HepG2 (cell line): ENCODE measurements around the gene S1PR5. TPM values are rescaled to one million over a fixed set of nuclear protein-coding genes. Genes with fewer than 3 reads are reported as not detected.
A peak's percentile ranks its signal among the peaks of the same experiment; 100 is the strongest.

Experiments
- AGO2 ChIP-seq: fragments of 200-400 bp; formaldehyde crosslinking; optimal IDR thresholded peaks from 2 replicates; pipeline ENCODE3; 2017; ENCODE audit warnings: mild to moderate bottlenecking, low read depth, low read length, moderate library complexity
- ELF3 ChIP-seq: IDR thresholded peaks from 2 replicates; pipeline ENCODE4 v1.6.1; 2016; ENCODE audit warnings: missing genetic modification reagents, missing compliant biosample characterization
- ERF ChIP-seq: IDR thresholded peaks from 2 replicates; pipeline ENCODE4 v1.6.1; 2018; ENCODE audit warnings: missing biosample characterization, missing genetic modification reagents
- ESRRA ChIP-seq: sonication (generic); formaldehyde crosslinking; IDR thresholded peaks from 2 replicates; pipeline ENCODE4 v1.5.1; 2020; ENCODE audit warnings: mild to moderate bottlenecking, low read depth, missing genetic modification reagents
- FUBP1 ChIP-seq: sonication (generic); formaldehyde crosslinking; IDR thresholded peaks from 2 replicates; pipeline ENCODE4 v1.5.1; 2020; ENCODE audit warnings: missing genetic modification reagents, mild to moderate bottlenecking, borderline replicate concordance
- GATA4 ChIP-seq: sonication (generic); IDR thresholded peaks from 2 replicates; pipeline ENCODE4 v1.6.1; 2016; ENCODE audit warnings: antibody characterized with exemption, low read depth, borderline replicate concordance
- KDM3A ChIP-seq: IDR thresholded peaks from 2 replicates; pipeline ENCODE4 v1.6.1; 2018; ENCODE audit warnings: low read depth, missing compliant biosample characterization
- LBX2 ChIP-seq: sonication (generic); formaldehyde crosslinking; IDR thresholded peaks from 2 replicates; pipeline ENCODE4 v1.5.0; 2020; ENCODE audit warnings: missing genetic modification reagents, mild to moderate bottlenecking, borderline replicate concordance
- MED13 ChIP-seq: sonication (generic); formaldehyde crosslinking; IDR thresholded peaks from 2 replicates; pipeline ENCODE4 v1.5.0; 2020; ENCODE audit warnings: missing genetic modification reagents
- MIXL1 ChIP-seq: IDR thresholded peaks from 2 replicates; pipeline ENCODE4 v1.6.1; 2016
- REXO4 ChIP-seq: sonication (generic); formaldehyde crosslinking; IDR thresholded peaks from 2 replicates; pipeline ENCODE4 v1.8.0; 2022; ENCODE audit warnings: missing genetic modification reagents, mild to moderate bottlenecking, borderline replicate concordance
- SATB2 ChIP-seq: sonication (generic); formaldehyde crosslinking; IDR thresholded peaks from 2 replicates; pipeline ENCODE4 v1.5.0; 2020; ENCODE audit warnings: missing genetic modification reagents
- XBP1 ChIP-seq: sonication (generic); formaldehyde crosslinking; IDR thresholded peaks from 2 replicates; pipeline ENCODE4 v1.5.0; 2020; ENCODE audit warnings: missing genetic modification reagents
- ZBTB38 ChIP-seq: sonication (generic); formaldehyde crosslinking; IDR thresholded peaks from 2 replicates; pipeline ENCODE4 v1.5.1; 2020; ENCODE audit warnings: mild to moderate bottlenecking, missing genetic modification reagents
- ZFP36 ChIP-seq: fragments of 150-350 bp; IDR thresholded peaks from 2 replicates; pipeline ENCODE4 v1.6.1; 2018; ENCODE audit warnings: borderline replicate concordance, low read length, low read depth; ENCODE audit not compliant: partially characterized antibody
- ZNF296 ChIP-seq: sonication (generic); formaldehyde crosslinking; conservative IDR thresholded peaks from 2 replicates; pipeline ENCODE4 v1.5.0; 2020; ENCODE audit warnings: mild to moderate bottlenecking, missing genetic modification reagents
- ZNF674 ChIP-seq: sonication (generic); formaldehyde crosslinking; IDR thresholded peaks from 2 replicates; pipeline ENCODE4 v1.5.0; 2020; ENCODE audit warnings: low read depth, mild to moderate bottlenecking, missing genetic modification reagents
- ZNF788 ChIP-seq: sonication (generic); formaldehyde crosslinking; IDR thresholded peaks from 2 replicates; pipeline ENCODE4 v1.5.0; 2020; ENCODE audit warnings: mild to moderate bottlenecking, missing genetic modification reagents, borderline replicate concordance
- polyA plus RNA-seq, 8 experiments: library from polyadenylated mRNA; depleted of rRNA in 3 of 8; stranded (reverse) in 7 of 8; unstranded in 1 of 8; fragments of >200 nt; fragmentation: Illumina TruSeq in 4 of 8; extraction: Trizol in 4 of 8; gene quantifications; 2 replicates each; pipeline versions ENCODE4 v1.2.1 to v1.2.3, GENCODE V29; 2011 to 2016; ENCODE audit warnings: low read depth in 4 of 8, missing spikeins in 1 of 8, mixed read lengths in 1 of 8; ENCODE audit not compliant: insufficient read depth in 1 of 8
- total RNA-seq, 5 experiments: library from RNA; depleted of rRNA; stranded (reverse); fragments of >200 nt; fragmentation: Illumina TruSeq; extraction: Trizol; gene quantifications; 2 replicates each; pipeline ENCODE4 v1.2.3, GENCODE V29; 2016; ENCODE audit warnings: low read depth in 1 of 5
- TF ChIP-seq, protein P1 (sequence below): sonication (generic); formaldehyde crosslinking; IDR thresholded peaks from 2 replicates; pipeline ENCODE4 v1.5.0; 2020; ENCODE audit warnings: missing genetic modification reagents
- TF ChIP-seq, protein P2 (sequence below): sonication (generic); formaldehyde crosslinking; IDR thresholded peaks from 2 replicates; pipeline ENCODE4 v1.8.0; 2022; ENCODE audit warnings: missing genetic modification reagents, mild to moderate bottlenecking, moderate library complexity, borderline replicate concordance
- TF ChIP-seq, protein P3 (sequence below): sonication (generic); formaldehyde crosslinking; IDR thresholded peaks from 2 replicates; pipeline ENCODE4 v1.8.0; 2022; ENCODE audit warnings: mild to moderate bottlenecking, missing genetic modification reagents; ENCODE audit not compliant: insufficient replicate concordance
- TF ChIP-seq, protein P4 (sequence below): sonication (generic); formaldehyde crosslinking; IDR thresholded peaks from 2 replicates; pipeline ENCODE4 v1.8.0; 2022; ENCODE audit warnings: mild to moderate bottlenecking, missing genetic modification reagents, borderline replicate concordance

Gene S1PR5
- total and polyA plus RNA-seq, 2 of the 13 experiments (the other 11 are each of a cell fraction or from before 2014, with no cell fraction given): 0.04 TPM; not detected in 1

DNA sequence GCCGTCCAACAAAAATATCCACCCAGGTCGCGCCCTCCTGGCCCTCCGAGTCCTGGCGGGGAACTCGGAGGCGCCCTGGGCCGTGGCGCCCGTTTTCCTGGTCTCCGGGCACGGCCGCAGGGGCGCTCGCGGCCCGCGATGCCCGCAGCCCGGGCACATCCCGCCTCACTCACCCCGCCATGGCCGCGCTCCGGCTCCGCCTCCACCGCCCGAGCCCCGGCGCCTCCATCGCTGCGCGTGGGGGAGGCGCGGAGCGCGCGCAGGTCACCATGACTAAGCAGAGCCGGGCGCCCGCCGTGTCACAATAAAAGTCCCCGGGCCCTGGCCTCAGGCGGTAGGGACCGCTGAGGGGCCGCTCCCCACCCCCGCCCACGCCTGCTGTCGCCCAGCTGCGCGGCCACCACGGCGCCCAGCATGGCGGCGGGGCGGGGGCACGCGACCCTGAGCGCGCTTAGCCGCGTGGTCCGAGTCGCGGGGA, 14.7 kb downstream of the S1PR5 start (continued):
- TF ChIP-seq, protein P1, sequence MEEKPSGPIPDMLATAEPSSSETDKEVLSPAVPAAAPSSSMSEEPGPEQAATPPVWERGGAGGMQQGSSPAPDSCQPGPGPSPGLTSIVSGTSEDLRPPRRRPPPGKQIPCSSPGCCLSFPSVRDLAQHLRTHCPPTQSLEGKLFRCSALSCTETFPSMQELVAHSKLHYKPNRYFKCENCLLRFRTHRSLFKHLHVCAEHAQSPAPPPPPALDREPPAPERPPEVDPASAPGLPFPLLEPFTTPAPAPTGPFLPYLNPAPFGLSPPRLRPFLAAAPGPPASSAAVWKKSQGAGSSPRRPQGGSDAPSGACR (CRISPR knock-in tag): no peak
- no peak for TF ChIP-seq ZNF296
- peak; percentile 87 for TF ChIP-seq AGO2
- no peak for TF ChIP-seq ZFP36
- TF ChIP-seq ZNF674: 0 out of 2 replicates have a peak, but pooled peaks have one; percentile 29
- peak; percentile 77; the same call in 1 of the 2 replicates for TF ChIP-seq ZNF788 (CRISPR knock-in tag)
- no peak; the same call in none of the 2 replicates for TF ChIP-seq ESRRA (CRISPR knock-in tag)
- TF ChIP-seq, protein P2, sequence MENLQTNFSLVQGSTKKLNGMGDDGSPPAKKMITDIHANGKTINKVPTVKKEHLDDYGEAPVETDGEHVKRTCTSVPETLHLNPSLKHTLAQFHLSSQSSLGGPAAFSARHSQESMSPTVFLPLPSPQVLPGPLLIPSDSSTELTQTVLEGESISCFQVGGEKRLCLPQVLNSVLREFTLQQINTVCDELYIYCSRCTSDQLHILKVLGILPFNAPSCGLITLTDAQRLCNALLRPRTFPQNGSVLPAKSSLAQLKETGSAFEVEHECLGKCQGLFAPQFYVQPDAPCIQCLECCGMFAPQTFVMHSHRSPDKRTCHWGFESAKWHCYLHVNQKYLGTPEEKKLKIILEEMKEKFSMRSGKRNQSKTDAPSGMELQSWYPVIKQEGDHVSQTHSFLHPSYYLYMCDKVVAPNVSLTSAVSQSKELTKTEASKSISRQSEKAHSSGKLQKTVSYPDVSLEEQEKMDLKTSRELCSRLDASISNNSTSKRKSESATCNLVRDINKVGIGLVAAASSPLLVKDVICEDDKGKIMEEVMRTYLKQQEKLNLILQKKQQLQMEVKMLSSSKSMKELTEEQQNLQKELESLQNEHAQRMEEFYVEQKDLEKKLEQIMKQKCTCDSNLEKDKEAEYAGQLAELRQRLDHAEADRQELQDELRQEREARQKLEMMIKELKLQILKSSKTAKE (CRISPR knock-in tag): 0 out of 2 replicates have a peak, but pooled peaks have one; percentile 6
- TF ChIP-seq ELF3 (CRISPR knock-in tag): peak; percentile 18; the same call in 1 of the 2 replicates
- TF ChIP-seq MIXL1 (CRISPR knock-in tag): peak; percentile 36; the same call in 1 of the 2 replicates
- TF ChIP-seq ZBTB38 (CRISPR knock-in tag): no peak; the same call in 1 of the 2 replicates
- peak; percentile 52; the same call in 1 of the 2 replicates for TF ChIP-seq ERF
- TF ChIP-seq MED13: peak; percentile 65; the same call in 1 of the 2 replicates
- no peak for TF ChIP-seq GATA4
- TF ChIP-seq, protein P3, sequence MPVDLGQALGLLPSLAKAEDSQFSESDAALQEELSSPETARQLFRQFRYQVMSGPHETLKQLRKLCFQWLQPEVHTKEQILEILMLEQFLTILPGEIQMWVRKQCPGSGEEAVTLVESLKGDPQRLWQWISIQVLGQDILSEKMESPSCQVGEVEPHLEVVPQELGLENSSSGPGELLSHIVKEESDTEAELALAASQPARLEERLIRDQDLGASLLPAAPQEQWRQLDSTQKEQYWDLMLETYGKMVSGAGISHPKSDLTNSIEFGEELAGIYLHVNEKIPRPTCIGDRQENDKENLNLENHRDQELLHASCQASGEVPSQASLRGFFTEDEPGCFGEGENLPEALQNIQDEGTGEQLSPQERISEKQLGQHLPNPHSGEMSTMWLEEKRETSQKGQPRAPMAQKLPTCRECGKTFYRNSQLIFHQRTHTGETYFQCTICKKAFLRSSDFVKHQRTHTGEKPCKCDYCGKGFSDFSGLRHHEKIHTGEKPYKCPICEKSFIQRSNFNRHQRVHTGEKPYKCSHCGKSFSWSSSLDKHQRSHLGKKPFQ: no peak
- peak; percentile 26 for TF ChIP-seq KDM3A
- 0 out of 2 replicates have a peak, but pooled peaks have one; percentile 67 for TF ChIP-seq LBX2 (CRISPR knock-in tag)
- no peak for TF ChIP-seq SATB2 (CRISPR knock-in tag)
- TF ChIP-seq REXO4 (CRISPR knock-in tag): peak; percentile 76; the same call in 1 of the 2 replicates
- TF ChIP-seq, protein P4, sequence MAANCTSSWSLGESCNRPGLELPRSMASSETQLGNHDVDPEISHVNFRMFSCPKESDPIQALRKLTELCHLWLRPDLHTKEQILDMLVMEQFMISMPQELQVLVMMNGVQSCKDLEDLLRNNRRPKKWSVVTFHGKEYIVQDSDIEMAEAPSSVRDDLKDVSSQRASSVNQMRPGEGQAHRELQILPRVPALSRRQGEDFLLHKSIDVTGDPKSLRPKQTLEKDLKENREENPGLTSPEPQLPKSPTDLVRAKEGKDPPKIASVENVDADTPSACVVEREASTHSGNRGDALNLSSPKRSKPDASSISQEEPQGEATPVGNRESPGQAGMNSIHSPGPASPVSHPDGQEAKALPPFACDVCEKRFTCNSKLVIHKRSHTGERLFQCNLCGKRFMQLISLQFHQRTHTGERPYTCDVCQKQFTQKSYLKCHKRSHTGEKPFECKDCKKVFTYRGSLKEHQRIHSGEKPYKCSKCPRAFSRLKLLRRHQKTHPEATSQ (CRISPR knock-in tag): no peak
- TF ChIP-seq FUBP1 (CRISPR knock-in tag): no peak
- no peak for TF ChIP-seq XBP1 (CRISPR knock-in tag)
